Measurements from ENCODE around the gene COL27A1. TPM values are rescaled to one million over a fixed set of nuclear protein-coding genes. Genes with fewer than 3 reads are reported as not detected.

Gene COL27A1
- polyA plus RNA-seq, 1 donor (not counting 4 experiments of a cell fraction or from before 2014, with no cell fraction given) = 14.0 TPM

DNA sequence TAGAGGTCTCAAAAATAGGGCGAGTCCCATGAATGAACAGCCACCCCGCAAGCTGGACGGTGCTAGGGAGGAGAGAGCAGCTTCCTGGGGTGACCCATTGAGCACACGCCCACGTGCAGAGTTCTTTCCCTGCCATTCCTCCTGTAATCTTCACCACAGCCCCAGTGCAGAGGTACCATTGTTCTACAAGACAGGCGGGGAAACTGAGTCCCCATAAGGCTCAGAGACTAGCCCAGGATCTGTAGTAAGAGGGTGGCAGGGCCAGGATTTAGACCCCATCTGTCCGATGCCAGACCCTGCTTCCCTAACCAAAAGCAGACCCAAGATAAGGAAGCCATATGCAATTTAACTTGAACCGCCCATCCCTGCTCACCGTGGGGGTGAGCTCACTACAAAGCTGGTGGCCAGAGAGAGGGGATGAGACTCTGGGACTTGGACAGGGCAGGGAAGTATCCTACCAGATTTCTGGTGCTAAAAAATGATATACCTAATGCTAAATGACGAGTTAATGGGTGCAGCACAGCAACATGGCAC is 130.9 kb downstream of the COL27A1 start:
- H3K27me3 ChIP-seq (ENCODE audit: control insufficient read depth, extremely low read depth, insufficient read depth, low read length) = no peaks in the 10 kb centered on the region
- H2AFZ ChIP-seq (ENCODE audit: control insufficient read depth, low read length) = no peak overlapping the region
- H3K9me3 ChIP-seq (ENCODE audit: control insufficient read depth, low read depth, low read length) = no peaks in the 10 kb centered on the region
- FAIRE-seq (no peak), DNase-seq (ENCODE audit: low read depth, low spot score) (no peak)
- dilution Hi-C loops (cut with MboI; ENCODE audit: extremely low pct_ligation_motif_present, low sequenced_read_pairs) = no loop called here
- H3K4me3 ChIP-seq (ENCODE audit: control insufficient read depth in 2 of 3, extremely low read depth in 1 of 3, insufficient read depth in 2 of 3, low read depth in 1 of 3, low read length in 3 of 3) = no peak overlapping the region
- no peak overlapping the region for H3K27ac ChIP-seq (ENCODE audit: control insufficient read depth, insufficient read depth, low read length)
- H4K20me1 ChIP-seq (ENCODE audit: control insufficient read depth, extremely low read depth, insufficient read depth, low read length) = no peaks in the 10 kb centered on the region
- H3K36me3 ChIP-seq (ENCODE audit: control insufficient read depth in 2 of 2, extremely low read depth in 1 of 2, insufficient read depth in 2 of 2, low read length in 2 of 2) = peaks cover 8 to 12% of the 10 kb centered on the region in 2 experiments
- peaks cover 42% of the 10 kb centered on the region for H3K4me1 ChIP-seq (ENCODE audit: control insufficient read depth, extremely low read depth, insufficient read depth, low read length)
- no peak overlapping the region for H3K4me2 ChIP-seq (ENCODE audit: control insufficient read depth, extremely low read depth, insufficient read depth, low read depth, low read length)
- H3K9ac ChIP-seq (ENCODE audit: control insufficient read depth, extremely low read depth, insufficient read depth, low read length) = no peak overlapping the region
- H3K9me1 ChIP-seq (ENCODE audit: control insufficient read depth, extremely low read depth, insufficient read depth, low read length) = no peaks in the 10 kb centered on the region
- no peaks in the 10 kb centered on the region for H3K79me2 ChIP-seq (ENCODE audit: control insufficient read depth, insufficient read depth, low read length)
- TF ChIP-seq CTCF (optimal IDR thresholded peaks at IDR 0.05 in 1 of 3, IDR thresholded peaks at IDR 0.05 in 1 of 3, conservative IDR thresholded peaks at IDR 0.05 in 1 of 3; ENCODE audit: extremely low read depth in 1 of 3, insufficient read depth in 2 of 3, low read length in 3 of 3) = no peak
- no peak for TF ChIP-seq EZH2 (IDR thresholded peaks at IDR 0.05; ENCODE audit: low read length)

DNA sequence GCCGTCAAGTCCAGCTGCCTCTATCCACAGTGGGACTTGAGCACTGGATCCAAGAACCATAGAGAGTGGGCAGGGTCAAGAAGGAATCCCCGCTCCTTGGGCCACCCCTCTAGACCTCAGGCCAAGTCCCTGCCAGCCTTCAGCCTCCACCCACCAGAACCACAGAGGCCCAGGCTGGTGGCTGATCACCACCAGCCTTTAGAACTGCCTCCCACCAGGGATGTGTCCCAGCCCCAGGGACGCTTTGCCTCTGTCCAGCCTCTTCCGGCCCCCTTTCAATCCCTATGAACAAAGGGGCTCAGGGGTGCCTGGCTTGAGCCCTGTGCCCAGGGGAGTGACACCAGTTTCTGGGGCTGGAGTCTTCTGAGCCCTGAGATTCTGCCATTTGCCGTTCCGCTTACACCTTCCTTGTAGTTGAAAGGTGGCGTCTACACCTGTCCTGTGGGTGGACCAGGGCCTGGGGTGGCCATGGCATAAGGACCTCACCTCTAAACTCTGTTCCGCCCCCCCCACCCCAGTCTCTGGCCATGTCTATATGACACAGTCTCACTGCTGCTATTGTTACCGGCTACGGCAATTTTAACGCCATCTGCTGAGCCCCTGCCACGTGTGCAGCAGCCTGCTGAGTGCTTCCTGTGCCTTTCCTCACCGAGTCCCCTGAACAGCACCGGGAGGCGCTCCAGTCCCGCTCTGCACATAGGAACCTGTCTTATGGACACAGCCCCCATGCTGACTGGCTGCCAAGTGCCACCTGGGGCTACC is 131.8 kb downstream of the COL27A1 start:
- peaks cover 12 to 20% of the 10 kb centered on the region in 2 experiments for H3K36me3 ChIP-seq (ENCODE audit: control insufficient read depth in 2 of 2, extremely low read depth in 1 of 2, insufficient read depth in 2 of 2, low read length in 2 of 2)
- no peak overlapping the region for H2AFZ ChIP-seq (ENCODE audit: control insufficient read depth, low read length)
- peak overlapping the region; percentile 99 for H3K27ac ChIP-seq (ENCODE audit: control insufficient read depth, insufficient read depth, low read length)
- H3K4me2 ChIP-seq (ENCODE audit: control insufficient read depth, extremely low read depth, insufficient read depth, low read depth, low read length) = no peak overlapping the region
- no peaks in the 10 kb centered on the region for H3K27me3 ChIP-seq (ENCODE audit: control insufficient read depth, extremely low read depth, insufficient read depth, low read length)
- peaks cover 36% of the 10 kb centered on the region for H3K4me1 ChIP-seq (ENCODE audit: control insufficient read depth, extremely low read depth, insufficient read depth, low read length)
- no peaks in the 10 kb centered on the region for H3K9me1 ChIP-seq (ENCODE audit: control insufficient read depth, extremely low read depth, insufficient read depth, low read length)
- FAIRE-seq = no peak
- no peaks in the 10 kb centered on the region for H3K9me3 ChIP-seq (ENCODE audit: control insufficient read depth, low read depth, low read length)
- no peak for TF ChIP-seq CTCF (optimal IDR thresholded peaks at IDR 0.05 in 1 of 3, IDR thresholded peaks at IDR 0.05 in 1 of 3, conservative IDR thresholded peaks at IDR 0.05 in 1 of 3; ENCODE audit: extremely low read depth in 1 of 3, insufficient read depth in 2 of 3, low read length in 3 of 3)
- no peak for TF ChIP-seq EZH2 (IDR thresholded peaks at IDR 0.05; ENCODE audit: low read length)
- no peak for DNase-seq (ENCODE audit: low read depth, low spot score)
- H3K9ac ChIP-seq (ENCODE audit: control insufficient read depth, extremely low read depth, insufficient read depth, low read length) = peak overlapping the region; percentile 93
- H3K4me3 ChIP-seq (ENCODE audit: control insufficient read depth in 2 of 3, extremely low read depth in 1 of 3, insufficient read depth in 2 of 3, low read depth in 1 of 3, low read length in 3 of 3) = no peak overlapping the region
- H4K20me1 ChIP-seq (ENCODE audit: control insufficient read depth, extremely low read depth, insufficient read depth, low read length) = no peaks in the 10 kb centered on the region
- dilution Hi-C loops (cut with MboI; ENCODE audit: extremely low pct_ligation_motif_present, low sequenced_read_pairs) = no loop called here
- no peaks in the 10 kb centered on the region for H3K79me2 ChIP-seq (ENCODE audit: control insufficient read depth, insufficient read depth, low read length)

All from keratinocyte (primary cell).